Uterus (tissue), 4 donors: Measurements from ENCODE around the gene CYP51A1. TPM values are rescaled to one million over a fixed set of nuclear protein-coding genes. Genes with fewer than 3 reads are reported as not detected.

Source experiments
- DNase-seq, 2 donors: peaks; one replicate each; pipeline ENCODE4 v3.0.0-alpha.2; 2019 to 2020
- H3K27ac ChIP-seq, 2 donors: fragments of 200-600 bp; sonication (generic); 1 replicate in 1 of 2; 2 replicates in 1 of 2; pipeline ENCODE4 v1.5.1; 2016 to 2018
- H3K27me3 ChIP-seq, 2 donors: fragments of 200-600 bp; sonication (generic); one replicate each; pipeline ENCODE4 v1.5.1; 2018 to 2019; ENCODE audit warnings: control low read depth in 1 of 2
- H3K36me3 ChIP-seq, 2 donors: fragments of 200-600 bp; sonication (generic); one replicate each; pipeline ENCODE4 v1.5.1; 2019; ENCODE audit warnings: control low read depth in 1 of 2
- H3K4me1 ChIP-seq, 2 donors: fragments of 200-600 bp; sonication (generic); one replicate each; pipeline ENCODE4 v1.5.1; 2018 to 2019; ENCODE audit warnings: control low read depth in 1 of 2
- H3K4me3 ChIP-seq, 2 donors: fragments of 200-600 bp; sonication (generic); 1 replicate in 1 of 2; 2 replicates in 1 of 2; pipeline ENCODE4 v1.5.1; 2018 to 2019; ENCODE audit warnings: mild to moderate bottlenecking in 1 of 2
- H3K9me3 ChIP-seq, 2 donors: fragments of 200-600 bp; sonication (generic); one replicate each; pipeline ENCODE4 v1.5.1; 2019; ENCODE audit warnings: control low read depth in 1 of 2
- POLR2A ChIP-seq, 2 donors: fragments of 450-650 bp; IDR thresholded peaks; one replicate each; pipeline ENCODE4 v1.6.1; 2016; ENCODE audit warnings: antibody characterized with exemption in 2 of 2, mild to moderate bottlenecking in 1 of 2, moderate library complexity in 1 of 2
- intact Hi-C: fragments of 100-400 bp; cut with DNase I; formaldehyde crosslinking; loops from one replicate; pipeline ENCODE4 v1.15.1; 2023; ENCODE audit warnings: low total_unique reads
- total RNA-seq, 4 donors: library from RNA; depleted of rRNA in 3 of 4; stranded (reverse); fragments of >200 nt in 3 of 4; gene quantifications; one replicate each; pipeline versions ENCODE4 v1.1.0 to v1.2.4, GENCODE V29; 2014 to 2023
- TF ChIP-seq, protein P1 (sequence below), 4 experiments: fragments of 200-600 bp in 2 of 4; fragments of 450-650 bp in 2 of 4; sonication (generic) in 2 of 4; IDR thresholded peaks; one replicate each; pipeline ENCODE4 v1.5.1; 2016 to 2019; ENCODE audit warnings: antibody characterized with exemption in 4 of 4, mild to moderate bottlenecking in 2 of 4, moderate library complexity in 1 of 4
- donor health status: DM: yes; HTN: yes; CAD: no.

CYP51A1 gene
- total RNA-seq, 4 donors from 2014 or later: 7.2 to 121 (median 38.3) TPM

- DNase-seq: no peak
- TF ChIP-seq POLR2A (IDR thresholded peaks at IDR 0.05): no peak
- TF ChIP-seq, protein P1, sequence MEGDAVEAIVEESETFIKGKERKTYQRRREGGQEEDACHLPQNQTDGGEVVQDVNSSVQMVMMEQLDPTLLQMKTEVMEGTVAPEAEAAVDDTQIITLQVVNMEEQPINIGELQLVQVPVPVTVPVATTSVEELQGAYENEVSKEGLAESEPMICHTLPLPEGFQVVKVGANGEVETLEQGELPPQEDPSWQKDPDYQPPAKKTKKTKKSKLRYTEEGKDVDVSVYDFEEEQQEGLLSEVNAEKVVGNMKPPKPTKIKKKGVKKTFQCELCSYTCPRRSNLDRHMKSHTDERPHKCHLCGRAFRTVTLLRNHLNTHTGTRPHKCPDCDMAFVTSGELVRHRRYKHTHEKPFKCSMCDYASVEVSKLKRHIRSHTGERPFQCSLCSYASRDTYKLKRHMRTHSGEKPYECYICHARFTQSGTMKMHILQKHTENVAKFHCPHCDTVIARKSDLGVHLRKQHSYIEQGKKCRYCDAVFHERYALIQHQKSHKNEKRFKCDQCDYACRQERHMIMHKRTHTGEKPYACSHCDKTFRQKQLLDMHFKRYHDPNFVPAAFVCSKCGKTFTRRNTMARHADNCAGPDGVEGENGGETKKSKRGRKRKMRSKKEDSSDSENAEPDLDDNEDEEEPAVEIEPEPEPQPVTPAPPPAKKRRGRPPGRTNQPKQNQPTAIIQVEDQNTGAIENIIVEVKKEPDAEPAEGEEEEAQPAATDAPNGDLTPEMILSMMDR (IDR thresholded peaks at IDR 0.05): no peak
- H3K36me3 ChIP-seq: no peaks in the 10 kb centered on the region
Observed at GRCh38 chr7:92158660-92159575, 24.6 kb upstream of the CYP51A1 start.

DNA sequence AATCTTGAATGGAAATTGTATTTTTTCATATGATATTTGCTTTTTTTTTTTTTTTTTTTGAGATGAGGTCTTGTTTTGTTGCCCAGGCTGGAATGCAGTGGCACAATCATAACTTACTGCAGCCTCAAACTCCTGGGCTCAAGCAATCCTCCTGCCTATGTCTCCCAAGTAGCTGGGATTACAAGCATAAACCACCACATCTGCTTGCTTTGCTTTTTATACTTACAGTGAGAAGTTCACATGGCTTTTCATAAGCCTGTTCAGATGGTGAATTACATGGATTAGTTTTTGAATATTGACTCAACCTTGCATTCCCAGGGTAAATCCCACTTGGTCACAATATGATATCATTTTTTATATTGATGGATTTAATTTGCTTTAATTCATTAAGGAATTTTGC lies 22.7 kb upstream of the CYP51A1 start:
- DNase-seq: no peak
- Histone ChIP-seq H3K36me3 (no peaks in the 10 kb centered on the region), H3K9me3 (no peaks in the 10 kb centered on the region), H3K4me1 (no peaks in the 10 kb centered on the region), H3K27ac (no peak overlapping the region), H3K27me3 (no peaks in the 10 kb centered on the region), H3K4me3 (no peak overlapping the region)
- intact Hi-C loops: no loop called here
- TF ChIP-seq, protein P1 (IDR thresholded peaks at IDR 0.05): no peak
- TF ChIP-seq POLR2A (IDR thresholded peaks at IDR 0.05): no peak

More at GRCh38 chr7:92158660-92159575, 24.6 kb upstream of the CYP51A1 start:
- no peaks in the 10 kb centered on the region for H3K27me3 ChIP-seq
- no peaks in the 10 kb centered on the region for H3K4me1 ChIP-seq
- intact Hi-C loops: no loop called here
- no peak overlapping the region for H3K27ac ChIP-seq
- H3K4me3 ChIP-seq: no peak overlapping the region
- H3K9me3 ChIP-seq: no peaks in the 10 kb centered on the region

- no peak for DNase-seq
- no peaks in the 10 kb centered on the region for H3K9me3 ChIP-seq
- no peak overlapping the region for H3K4me3 ChIP-seq
- TF ChIP-seq, protein P1 (IDR thresholded peaks at IDR 0.05): no peak
- TF ChIP-seq POLR2A (IDR thresholded peaks at IDR 0.05): no peak
- no peak overlapping the region for H3K27ac ChIP-seq
- no peaks in the 10 kb centered on the region for H3K36me3 ChIP-seq
- intact Hi-C loops: no loop called here
- no peaks in the 10 kb centered on the region for H3K27me3 ChIP-seq
- H3K4me1 ChIP-seq: no peaks in the 10 kb centered on the region
Observed at GRCh38 chr7:92155108-92155739, 20.9 kb upstream of the CYP51A1 start.

- Histone ChIP-seq H3K9me3 (no peaks in the 10 kb centered on the region), H3K27me3 (no peaks in the 10 kb centered on the region), H3K27ac (no peak overlapping the region), H3K4me3 (no peak overlapping the region), H3K36me3 (no peaks in the 10 kb centered on the region), H3K4me1 (no peaks in the 10 kb centered on the region)
- DNase-seq: no peak
- TF ChIP-seq POLR2A (IDR thresholded peaks at IDR 0.05): no peak
- TF ChIP-seq, protein P1 (IDR thresholded peaks at IDR 0.05): no peak
- intact Hi-C loops: no loop called here
Observed at GRCh38 chr7:92150450-92151017, 16.3 kb upstream of the CYP51A1 start.
